ENCODE results near the gene AFAP1. TPM values are rescaled to one million over a fixed set of nuclear protein-coding genes. Genes with fewer than 3 reads are reported as not detected.

The AFAP1 gene
- total and polyA plus RNA-seq, 2 donors from 2014 or later, result 2.6 to 26.3 TPM

DNA sequence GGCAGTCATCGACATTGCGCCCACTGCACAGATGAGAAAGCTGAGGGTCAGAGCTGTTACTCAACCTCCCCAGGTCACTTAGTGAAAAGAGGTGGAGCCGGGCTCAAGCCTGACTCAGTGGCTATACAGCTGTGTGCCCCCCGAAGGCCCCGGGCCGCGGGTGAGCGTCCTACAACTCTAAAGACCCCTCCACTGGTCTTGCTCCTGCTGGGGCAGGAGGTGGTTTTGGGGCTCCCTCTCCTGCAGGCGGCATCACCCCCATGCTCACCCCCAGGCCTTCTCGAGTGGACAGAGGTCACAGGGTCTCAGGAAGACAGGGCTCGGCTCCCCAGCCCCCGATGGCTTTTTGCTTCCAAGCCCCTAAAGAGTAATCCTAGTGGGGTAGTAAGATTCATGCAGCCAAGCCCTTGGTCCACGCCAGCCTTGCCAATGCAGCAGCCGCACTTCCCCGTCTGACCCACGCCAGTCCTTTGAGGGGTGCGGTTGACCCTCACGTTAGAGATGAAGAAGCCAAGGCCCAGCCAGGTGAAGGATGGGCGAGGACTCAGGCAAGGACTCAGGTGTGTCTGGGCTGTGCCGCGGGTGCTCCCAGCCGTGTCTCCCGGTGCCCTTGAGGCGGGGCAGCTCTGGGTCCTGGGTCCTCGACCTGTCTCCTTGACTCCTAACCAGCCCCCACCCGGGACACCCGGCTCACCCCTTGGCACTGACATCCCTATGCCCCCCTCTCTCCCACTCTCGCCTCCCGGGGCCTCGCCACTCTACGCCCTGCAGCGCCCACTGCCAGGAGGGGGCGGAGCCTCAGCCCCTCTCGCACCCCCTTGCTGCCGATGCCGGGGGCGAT lies 200.4 kb downstream of the AFAP1 start:
- peak in 1 of 5 donors; percentile 75 for DNase-seq
- H3K27ac ChIP-seq (ENCODE audit: low read depth in 2 of 2, low read length in 2 of 2), result no peak overlapping the region
- intact Hi-C loops (cut with DNase I), result no loop called here
- H3K27me3 ChIP-seq (ENCODE audit: control insufficient read depth, insufficient read depth, low read length), result no peaks in the 10 kb centered on the region
- H3K9ac ChIP-seq (ENCODE audit: low read length in 3 of 3), result no peak overlapping the region
- no peaks in the 10 kb centered on the region for H3K9me3 ChIP-seq (ENCODE audit: control insufficient read depth in 2 of 3, insufficient read depth in 1 of 3, low read length in 3 of 3)
- FAIRE-seq, result no peak
- no peaks in the 10 kb centered on the region for H3K36me3 ChIP-seq (ENCODE audit: control insufficient read depth in 2 of 3, insufficient read depth in 3 of 3, low read length in 3 of 3)
- H3K4me1 ChIP-seq (ENCODE audit: control insufficient read depth in 2 of 3, insufficient read depth in 2 of 3, low read depth in 1 of 3, low read length in 3 of 3), result no peaks in the 10 kb centered on the region
- H3K4me3 ChIP-seq (ENCODE audit: low read length in 3 of 3), result no peak overlapping the region
- TF ChIP-seq, protein P1, sequence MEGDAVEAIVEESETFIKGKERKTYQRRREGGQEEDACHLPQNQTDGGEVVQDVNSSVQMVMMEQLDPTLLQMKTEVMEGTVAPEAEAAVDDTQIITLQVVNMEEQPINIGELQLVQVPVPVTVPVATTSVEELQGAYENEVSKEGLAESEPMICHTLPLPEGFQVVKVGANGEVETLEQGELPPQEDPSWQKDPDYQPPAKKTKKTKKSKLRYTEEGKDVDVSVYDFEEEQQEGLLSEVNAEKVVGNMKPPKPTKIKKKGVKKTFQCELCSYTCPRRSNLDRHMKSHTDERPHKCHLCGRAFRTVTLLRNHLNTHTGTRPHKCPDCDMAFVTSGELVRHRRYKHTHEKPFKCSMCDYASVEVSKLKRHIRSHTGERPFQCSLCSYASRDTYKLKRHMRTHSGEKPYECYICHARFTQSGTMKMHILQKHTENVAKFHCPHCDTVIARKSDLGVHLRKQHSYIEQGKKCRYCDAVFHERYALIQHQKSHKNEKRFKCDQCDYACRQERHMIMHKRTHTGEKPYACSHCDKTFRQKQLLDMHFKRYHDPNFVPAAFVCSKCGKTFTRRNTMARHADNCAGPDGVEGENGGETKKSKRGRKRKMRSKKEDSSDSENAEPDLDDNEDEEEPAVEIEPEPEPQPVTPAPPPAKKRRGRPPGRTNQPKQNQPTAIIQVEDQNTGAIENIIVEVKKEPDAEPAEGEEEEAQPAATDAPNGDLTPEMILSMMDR (IDR thresholded peaks at IDR 0.05; ENCODE audit: borderline replicate concordance, extremely low read depth, insufficient read depth), result no peak

DNA sequence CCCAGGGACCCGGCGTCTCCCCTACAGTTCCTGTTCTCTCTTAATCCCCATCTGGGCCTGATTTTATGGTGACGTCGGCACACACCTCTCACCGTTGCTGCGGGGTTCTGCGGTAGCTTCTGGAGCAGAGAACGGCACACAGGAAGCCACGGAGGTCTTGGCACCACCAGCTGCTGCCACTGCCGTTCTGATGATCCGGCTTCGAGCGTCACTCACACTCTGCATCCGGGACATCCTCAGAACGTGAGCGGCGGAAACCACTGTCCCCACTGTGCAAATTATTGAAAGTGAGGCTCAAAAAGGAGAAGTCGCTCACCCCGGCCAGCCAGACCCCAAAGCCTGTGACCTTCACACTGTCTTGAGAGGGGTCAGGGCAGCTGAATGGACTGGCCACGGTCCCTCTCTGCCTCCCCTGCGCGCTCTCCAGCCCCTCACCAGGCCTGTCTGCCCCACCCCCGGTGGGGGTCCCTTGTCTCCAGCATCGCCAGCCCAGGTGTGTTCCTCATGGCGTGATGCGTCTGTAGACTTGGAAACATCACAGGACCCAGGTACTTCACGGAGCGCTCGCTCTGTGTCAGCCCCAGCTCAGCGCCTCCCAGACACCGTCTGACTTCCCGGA lies 201.1 kb downstream of the AFAP1 start:
- DNase-seq (peak in 1 of 5 donors; percentile 59), FAIRE-seq (no peak)
- no peak overlapping the region for H3K9ac ChIP-seq (ENCODE audit: low read length in 3 of 3)
- intact Hi-C loops (cut with DNase I), result no loop called here
- H3K4me3 ChIP-seq (ENCODE audit: low read length in 3 of 3), result no peak overlapping the region
- no peaks in the 10 kb centered on the region for H3K4me1 ChIP-seq (ENCODE audit: control insufficient read depth in 2 of 3, insufficient read depth in 2 of 3, low read depth in 1 of 3, low read length in 3 of 3)
- TF ChIP-seq, protein P1 (IDR thresholded peaks at IDR 0.05; ENCODE audit: borderline replicate concordance, extremely low read depth, insufficient read depth), result no peak
- H3K27ac ChIP-seq (ENCODE audit: low read depth in 2 of 2, low read length in 2 of 2), result no peak overlapping the region
- no peaks in the 10 kb centered on the region for H3K36me3 ChIP-seq (ENCODE audit: control insufficient read depth in 2 of 3, insufficient read depth in 3 of 3, low read length in 3 of 3)
- H3K27me3 ChIP-seq (ENCODE audit: control insufficient read depth, insufficient read depth, low read length), result no peaks in the 10 kb centered on the region
- H3K9me3 ChIP-seq (ENCODE audit: control insufficient read depth in 2 of 3, insufficient read depth in 1 of 3, low read length in 3 of 3), result no peaks in the 10 kb centered on the region

DNA sequence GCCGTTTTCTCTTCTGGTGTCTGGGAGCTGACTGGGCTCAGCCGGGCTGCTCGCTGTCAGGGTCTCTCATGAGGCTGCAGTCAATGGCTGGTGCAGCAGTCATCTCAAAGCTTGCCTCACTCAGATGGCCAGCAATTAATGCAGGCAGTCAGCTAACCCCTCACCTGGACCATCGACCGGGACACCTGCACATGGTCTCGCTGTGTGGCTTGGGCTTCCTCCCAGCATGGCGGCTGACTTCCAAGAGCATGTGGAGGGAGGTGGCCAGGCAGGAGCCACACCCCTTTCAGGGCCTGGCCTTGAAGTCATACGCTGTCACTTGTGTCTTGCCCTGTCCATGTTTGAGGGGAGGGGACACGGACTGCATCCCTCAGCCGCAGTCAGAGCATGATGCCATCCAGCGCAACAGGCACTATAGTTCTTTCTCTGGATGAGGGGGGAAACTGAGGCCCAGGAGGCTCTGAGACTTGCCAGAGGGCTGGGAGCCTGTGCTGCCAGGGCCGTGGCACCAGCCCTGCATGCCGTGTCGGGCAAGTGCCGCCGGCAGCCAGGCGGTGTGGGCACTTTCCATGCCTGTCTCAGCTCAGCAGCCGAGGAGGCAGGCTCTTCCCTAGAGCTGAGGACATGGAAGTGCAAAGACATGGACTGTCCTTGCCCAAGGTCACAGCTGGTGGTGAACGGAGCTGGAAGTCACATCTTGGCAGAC lies 201.8 kb downstream of the AFAP1 start:
- DNase-seq (peak in 1 of 5 donors; percentile 49), FAIRE-seq (no peak)
- Histone ChIP-seq H3K9me3 (ENCODE audit: control insufficient read depth in 2 of 3, insufficient read depth in 1 of 3, low read length in 3 of 3) (no peaks in the 10 kb centered on the region), H3K9ac (ENCODE audit: low read length in 3 of 3) (no peak overlapping the region), H3K27ac (ENCODE audit: low read depth in 2 of 2, low read length in 2 of 2) (no peak overlapping the region), H3K4me1 (ENCODE audit: control insufficient read depth in 2 of 3, insufficient read depth in 2 of 3, low read depth in 1 of 3, low read length in 3 of 3) (no peaks in the 10 kb centered on the region), H3K4me3 (ENCODE audit: low read length in 3 of 3) (no peak overlapping the region), H3K27me3 (ENCODE audit: control insufficient read depth, insufficient read depth, low read length) (no peaks in the 10 kb centered on the region), H3K36me3 (ENCODE audit: control insufficient read depth in 2 of 3, insufficient read depth in 3 of 3, low read length in 3 of 3) (no peaks in the 10 kb centered on the region)
- intact Hi-C loops (cut with DNase I), result no loop called here
- TF ChIP-seq, protein P1 (IDR thresholded peaks at IDR 0.05; ENCODE audit: borderline replicate concordance, extremely low read depth, insufficient read depth), result no peak

Data from kidney (tissue), 14 donors.